Duodenal mucosa (tissue), 2 donors: ENCODE data around the gene ADD2.

ENCODE experiments used
- H3K27ac ChIP-seq: one replicate; pipeline ENCODE4 v1.7.0; 2013; ENCODE audit warnings: low read depth, low read length
- H3K27me3 ChIP-seq, 2 donors: one replicate each; pipeline ENCODE4 v1.7.0; 2013; ENCODE audit warnings: low read length in 2 of 2, control low read depth in 1 of 2; ENCODE audit not compliant: insufficient read depth in 2 of 2, control insufficient read depth in 1 of 2
- H3K36me3 ChIP-seq, 2 donors: one replicate each; pipeline ENCODE4 v1.7.0; 2013; ENCODE audit warnings: low read length in 2 of 2, control low read depth in 1 of 2; ENCODE audit not compliant: insufficient read depth in 2 of 2, control insufficient read depth in 1 of 2
- H3K4me1 ChIP-seq, 2 donors: one replicate each; pipeline ENCODE4 v1.7.0; 2013; ENCODE audit warnings: low read length in 2 of 2, control low read depth in 1 of 2; ENCODE audit not compliant: insufficient read depth in 2 of 2, control insufficient read depth in 1 of 2
- H3K4me3 ChIP-seq, 2 donors: one replicate each; pipeline ENCODE4 v1.7.0; 2013; ENCODE audit warnings: low read length in 2 of 2, low read depth in 1 of 2
- H3K9ac ChIP-seq, 2 donors: one replicate each; pipeline ENCODE4 v1.7.0; 2013; ENCODE audit warnings: low read length in 2 of 2, low read depth in 1 of 2
- H3K9me3 ChIP-seq, 2 donors: one replicate each; pipeline ENCODE4 v1.7.0; 2013; ENCODE audit warnings: low read length in 2 of 2, control low read depth in 1 of 2; ENCODE audit not compliant: control insufficient read depth in 1 of 2

Gene ADD2

GRCh38 chr2:70767699-70768589 is at the start of gene ADD2:
ADD2 (minus strand) TSS chr2:70768200; CDS start chr2:70706408, 61,792 bp downstream.
- Histone ChIP-seq H3K27me3 (peaks cover 45 to 50% of the 10 kb centered on the region in 2 donors), H3K9me3 (no peaks in the 10 kb centered on the region), H3K4me3 (peak within 1 kb of the TSS; percentile 25 to 53), H3K9ac (no peak within 1 kb of the TSS), H3K36me3 (no peaks in the 10 kb centered on the region), H3K4me1 (peaks cover 6 to 7% of the 10 kb centered on the region in 2 donors), H3K27ac (no peak within 1 kb of the TSS)

GRCh38 chr2:70817284-70817954 is 49.4 kb upstream of the ADD2 start:
- H3K9me3 ChIP-seq, result no peaks in the 10 kb centered on the region
- peaks cover 0 to 5% of the 10 kb centered on the region in 2 donors for H3K27me3 ChIP-seq
- no peaks in the 10 kb centered on the region for H3K36me3 ChIP-seq
- H3K4me3 ChIP-seq, result no peak overlapping the region
- no peak overlapping the region for H3K9ac ChIP-seq
- H3K27ac ChIP-seq, result no peak overlapping the region
- H3K4me1 ChIP-seq, result no peaks in the 10 kb centered on the region

- H3K4me3 ChIP-seq, result no peak overlapping the region
- H3K27me3 ChIP-seq, result peaks cover 0 to 5% of the 10 kb centered on the region in 2 donors
- no peaks in the 10 kb centered on the region for H3K4me1 ChIP-seq
- H3K27ac ChIP-seq, result no peak overlapping the region
- no peak overlapping the region for H3K9ac ChIP-seq
- no peaks in the 10 kb centered on the region for H3K36me3 ChIP-seq
- H3K9me3 ChIP-seq, result no peaks in the 10 kb centered on the region
Observed at GRCh38 chr2:70816726-70817125, 48.7 kb upstream of the ADD2 start.

GRCh38 chr2:70808983-70809958 is 41.3 kb upstream of the ADD2 start:
- no peak overlapping the region for H3K9ac ChIP-seq
- no peak overlapping the region for H3K4me3 ChIP-seq
- no peak overlapping the region for H3K27ac ChIP-seq
- H3K9me3 ChIP-seq, result no peaks in the 10 kb centered on the region
- no peaks in the 10 kb centered on the region for H3K36me3 ChIP-seq
- H3K27me3 ChIP-seq, result no peaks in the 10 kb centered on the region
- no peaks in the 10 kb centered on the region for H3K4me1 ChIP-seq

- Histone ChIP-seq H3K27me3 (no peaks in the 10 kb centered on the region), H3K4me1 (no peaks in the 10 kb centered on the region), H3K4me3 (no peak overlapping the region), H3K27ac (no peak overlapping the region), H3K9ac (no peak overlapping the region), H3K36me3 (no peaks in the 10 kb centered on the region), H3K9me3 (no peaks in the 10 kb centered on the region)
Observed at GRCh38 chr2:70807828-70808118, 39.8 kb upstream of the ADD2 start.

- no peaks in the 10 kb centered on the region for H3K27me3 ChIP-seq
- no peak overlapping the region for H3K4me3 ChIP-seq
- H3K9me3 ChIP-seq, result no peaks in the 10 kb centered on the region
- H3K9ac ChIP-seq, result no peak overlapping the region
- no peaks in the 10 kb centered on the region for H3K36me3 ChIP-seq
- H3K27ac ChIP-seq, result no peak overlapping the region
- H3K4me1 ChIP-seq, result no peaks in the 10 kb centered on the region
Observed at GRCh38 chr2:70807102-70807827, 39.3 kb upstream of the ADD2 start.

- Histone ChIP-seq H3K36me3 (no peaks in the 10 kb centered on the region), H3K4me3 (no peak overlapping the region), H3K27me3 (no peaks in the 10 kb centered on the region), H3K9me3 (no peaks in the 10 kb centered on the region), H3K4me1 (no peaks in the 10 kb centered on the region), H3K9ac (no peak overlapping the region), H3K27ac (no peak overlapping the region)
Observed at GRCh38 chr2:70806620-70807019, 38.6 kb upstream of the ADD2 start.

GRCh38 chr2:70806013-70806412 is 38.0 kb upstream of the ADD2 start:
- Histone ChIP-seq H3K4me3 (no peak overlapping the region), H3K9me3 (no peaks in the 10 kb centered on the region), H3K36me3 (no peaks in the 10 kb centered on the region), H3K9ac (no peak overlapping the region), H3K27ac (no peak overlapping the region), H3K4me1 (no peaks in the 10 kb centered on the region), H3K27me3 (no peaks in the 10 kb centered on the region)

GRCh38 chr2:70801607-70802263 is 33.7 kb upstream of the ADD2 start:
- no peak overlapping the region for H3K27ac ChIP-seq
- H3K9me3 ChIP-seq, result no peaks in the 10 kb centered on the region
- H3K36me3 ChIP-seq, result no peaks in the 10 kb centered on the region
- no peak overlapping the region for H3K9ac ChIP-seq
- H3K27me3 ChIP-seq, result peaks cover 0 to 7% of the 10 kb centered on the region in 2 donors
- no peak overlapping the region for H3K4me3 ChIP-seq
- no peaks in the 10 kb centered on the region for H3K4me1 ChIP-seq
